A549 (cell line): ENCODE results near the gene NOL9. TPM values are rescaled to one million over a fixed set of nuclear protein-coding genes. Genes with fewer than 3 reads are reported as not detected.

Experiments used
- ATAC-seq, 2 experiments: fragments of 200-7000 bp in 1 of 2; fragments of >200 bp in 1 of 2; cut with Nextera tagmentation in 1 of 2; cut with Tn5 transposase in 1 of 2; 3 replicates each; pipeline versions ENCODE4 v1.8.0 to v1.9.1; 2018 to 2020; ENCODE audit warnings: mild to moderate bottlenecking in 1 of 2, moderate library complexity in 1 of 2
- CTCF ChIA-PET: fragments of 300-600 bp; sonication (Branson Sonifier 250); formaldehyde crosslinking; extraction: SDS; loops from one replicate; lab custom pipeline; 2021; ENCODE audit warnings: antibody characterized with exemption, inconsistent platforms; lab: Yijun Ruan, JAX
- POLR2A ChIA-PET: fragments of 350-600 bp; formaldehyde crosslinking; extraction: SDS; loops from one replicate; lab custom pipeline; 2021; ENCODE audit warnings: antibody characterized with exemption, inconsistent platforms; lab: Yijun Ruan, JAX
- DNase-seq, 2 experiments: peaks; one replicate each; pipeline versions ENCODE4 v3.0.0 to v3.0.0-alpha.2; 2011 to 2016; ENCODE audit warnings: low read depth in 1 of 2, low spot score in 1 of 2
- FAIRE-seq: peaks from 2 replicates; lab custom pipeline; 2011; peaks lifted over from hg19 to GRCh38; lab: Jason Lieb, UNC
- H3K27ac ChIP-seq, 2 experiments: fragments of >200 bp; sonication (Bioruptor Twin); formaldehyde crosslinking; 3 replicates each; pipeline ENCODE4 v1.5.1; 2016 to 2017
- H3K4me1 ChIP-seq: fragments of >200 bp; sonication (Bioruptor Twin); formaldehyde crosslinking; 3 replicates; pipeline ENCODE4 v1.6.1; 2016
- H3K4me2 ChIP-seq: fragments of >200 bp; sonication (Bioruptor Twin); formaldehyde crosslinking; 3 replicates; pipeline ENCODE4 v1.6.1; 2016
- H3K4me3 ChIP-seq: fragments of >200 bp; sonication (Bioruptor Twin); formaldehyde crosslinking; 3 replicates; pipeline ENCODE4 v1.5.1; 2016
- H3K9me3 ChIP-seq: fragments of >200 bp; sonication (Bioruptor Twin); formaldehyde crosslinking; 3 replicates; pipeline ENCODE4 v1.6.1; 2016
- BCL3 ChIP-seq: fragments of >200 bp; sonication (Bioruptor Twin); formaldehyde crosslinking; IDR thresholded peaks from 3 replicates; pipeline ENCODE4 v1.6.1; 2016
- CBX2 ChIP-seq: fragments of 200-600 bp; sonication (generic); IDR thresholded peaks from 2 replicates; pipeline ENCODE4 v1.6.1; 2016; ENCODE audit warnings: low read depth, mild to moderate bottlenecking, borderline replicate concordance
- CBX8 ChIP-seq: fragments of 200-600 bp; sonication (generic); IDR thresholded peaks from 2 replicates; pipeline ENCODE4 v1.6.1; 2016
- CEBPB ChIP-seq, 2 experiments: fragments of >200 bp in 1 of 2; sonication (Bioruptor Twin) in 1 of 2; formaldehyde crosslinking in 1 of 2; IDR thresholded peaks; 2 replicates each; pipeline ENCODE4 v1.6.1; 2012 to 2016
- EP300 ChIP-seq, 2 experiments: fragments of >200 bp; sonication (Bioruptor Twin); formaldehyde crosslinking; IDR thresholded peaks; 2 replicates in 1 of 2; 3 replicates in 1 of 2; pipeline ENCODE4 v1.6.1; 2016 to 2017
- FOSB ChIP-seq: fragments of 250-450 bp; sonication (Bioruptor Pico); IDR thresholded peaks from 2 replicates; pipeline ENCODE4 v1.5.0; 2020; ENCODE audit warnings: mild to moderate bottlenecking, moderate library complexity
- FOSL2 ChIP-seq, 2 experiments: fragments of 450-650 bp in 1 of 2; fragments of >200 bp in 1 of 2; sonication (Bioruptor Twin) in 1 of 2; formaldehyde crosslinking; IDR thresholded peaks; 2 replicates each; pipeline versions ENCODE4 v1.5.0 to v1.6.1; 2016 to 2020; ENCODE audit warnings: mild to moderate bottlenecking in 1 of 2, moderate library complexity in 1 of 2
- GATA3 ChIP-seq: IDR thresholded peaks from 2 replicates; pipeline ENCODE4 v1.6.1; 2012; ENCODE audit warnings: borderline replicate concordance
- HES2 ChIP-seq: fragments of >200 bp; sonication (Bioruptor Twin); formaldehyde crosslinking; IDR thresholded peaks from 2 replicates; pipeline ENCODE4 v1.6.1; 2016
- HEYL ChIP-seq: fragments of 250-450 bp; sonication (Bioruptor Pico); IDR thresholded peaks from 2 replicates; pipeline ENCODE4 v1.8.0; 2021; ENCODE audit warnings: mild to moderate bottlenecking, moderate library complexity
- HMGXB4 ChIP-seq: fragments of 250-450 bp; sonication (Bioruptor Pico); IDR thresholded peaks from 2 replicates; pipeline ENCODE4 v1.5.0; 2021; ENCODE audit warnings: mild to moderate bottlenecking, moderate library complexity, borderline replicate concordance
- HOXA7 ChIP-seq: fragments of 250-450 bp; sonication (Bioruptor Pico); IDR thresholded peaks from 2 replicates; pipeline ENCODE4 v1.5.0; 2020; ENCODE audit warnings: mild to moderate bottlenecking, moderate library complexity
- HOXB13 ChIP-seq: fragments of 250-450 bp; sonication (Bioruptor Pico); IDR thresholded peaks from 2 replicates; pipeline ENCODE4 v1.5.0; 2020; ENCODE audit warnings: low read depth, mild to moderate bottlenecking, moderate library complexity
- HOXB5 ChIP-seq: fragments of 250-450 bp; sonication (Bioruptor Pico); IDR thresholded peaks from 2 replicates; pipeline ENCODE4 v1.5.0; 2020; ENCODE audit warnings: mild to moderate bottlenecking, moderate library complexity
- JUN ChIP-seq, 2 experiments: fragments of >200 bp; sonication (Bioruptor Twin); formaldehyde crosslinking; IDR thresholded peaks; 2 replicates in 1 of 2; 3 replicates in 1 of 2; pipeline ENCODE4 v1.6.1; 2016 to 2017
- KDM1A ChIP-seq: fragments of 200-600 bp; sonication (generic); IDR thresholded peaks from 2 replicates; pipeline ENCODE4 v1.6.1; 2016; ENCODE audit warnings: low read depth, mild to moderate bottlenecking
- MAX ChIP-seq: IDR thresholded peaks from 2 replicates; pipeline ENCODE4 v1.6.1; 2012
- NFE2L2 ChIP-seq: fragments of 150-350 bp; conservative IDR thresholded peaks from 2 replicates; pipeline ENCODE4 v1.6.1; 2014; ENCODE audit warnings: low read length
- PBX3 ChIP-seq: IDR thresholded peaks from 2 replicates; pipeline ENCODE4 v1.6.1; 2012
- PHF8 ChIP-seq: fragments of 200-600 bp; sonication (generic); IDR thresholded peaks from 2 replicates; pipeline ENCODE4 v1.6.1; 2016; ENCODE audit warnings: low read depth, mild to moderate bottlenecking, antibody characterized with exemption, moderate library complexity, borderline replicate concordance
- POLR2A ChIP-seq: IDR thresholded peaks from 2 replicates; pipeline ENCODE4 v1.6.1; 2012; ENCODE audit warnings: mild to moderate bottlenecking, low read length
- RARB ChIP-seq: fragments of 250-450 bp; sonication (Bioruptor Pico); IDR thresholded peaks from 2 replicates; pipeline ENCODE4 v1.8.0; 2021; ENCODE audit warnings: mild to moderate bottlenecking, moderate library complexity
- RCOR1 ChIP-seq: fragments of 150-350 bp; IDR thresholded peaks from 2 replicates; pipeline ENCODE4 v1.6.1; 2014; ENCODE audit warnings: antibody characterized with exemption, low read length, low read depth
- RFX5 ChIP-seq: fragments of 450-650 bp; IDR thresholded peaks from 2 replicates; pipeline ENCODE4 v1.7.1; 2014; ENCODE audit warnings: antibody characterized with exemption, mild to moderate bottlenecking, moderate library complexity
- RNF2 ChIP-seq: fragments of 200-600 bp; sonication (generic); IDR thresholded peaks from 2 replicates; pipeline ENCODE4 v1.6.1; 2016; ENCODE audit warnings: low read depth, mild to moderate bottlenecking, antibody characterized with exemption, moderate library complexity, borderline replicate concordance
- SMC3 ChIP-seq: fragments of >200 bp; sonication (Bioruptor Twin); formaldehyde crosslinking; IDR thresholded peaks from 3 replicates; pipeline ENCODE4 v1.6.1; 2018; ENCODE audit warnings: inconsistent platforms
- USF2 ChIP-seq: fragments of 450-650 bp; IDR thresholded peaks from 2 replicates; pipeline ENCODE4 v1.6.1; 2014; ENCODE audit warnings: antibody characterized with exemption
- ZC3H11A ChIP-seq: fragments of 450-650 bp; IDR thresholded peaks from 2 replicates; pipeline ENCODE4 v1.6.1; 2014; ENCODE audit warnings: antibody characterized with exemption, mild to moderate bottlenecking
- ZFP36 ChIP-seq: fragments of 450-650 bp; IDR thresholded peaks from 2 replicates; pipeline ENCODE4 v1.6.1; 2014; ENCODE audit warnings: borderline replicate concordance; ENCODE audit not compliant: partially characterized antibody
- WGBS: methylation state at CpG from one replicate; pipeline ENCODE4 v1.1.6; 2017; ENCODE audit errors: missing lambda C conversion rate; 5-methylcytosine and 5-hydroxymethylcytosine counted together
- polyA plus RNA-seq, 4 experiments: library from polyadenylated mRNA; depleted of rRNA in 3 of 4; stranded (reverse); fragments of >200 nt; fragmentation: RNase III in 1 of 4; extraction: RNeasy Plus Mini Kit Qiagen cat#74134 plus additional on column Dnase treatment in 1 of 4; gene quantifications; 2 replicates in 3 of 4; 3 replicates in 1 of 4; pipeline ENCODE4 v1.2.3, GENCODE V29; 2011 to 2017

Gene NOL9
- polyA plus RNA-seq, 2 of the 4 experiments (the other 2 are of a cell fraction): 4.4 to 19.3 TPM

- Histone ChIP-seq H3K4me3 (no peak overlapping the region), H3K4me2 (no peak overlapping the region), H3K9me3 (no peaks in the 10 kb centered on the region), H3K27ac (no peak overlapping the region), H3K4me1 (no peaks in the 10 kb centered on the region)
- ChIA-PET CTCF (interaction anchor here (1.0 kb wide), 2 partner anchors 39 to 48 kb away, joined by 3 read pairs; partner anchors contain the start of gene NOL9), POLR2A (no interaction called here)
- FAIRE-seq (no peak), ATAC-seq (no peak), DNase-seq (no peak)
- WGBS: 93% methylated on average over 20 of the region's 38 CpGs
- TF ChIP-seq NFE2L2: no peak
- no peak for TF ChIP-seq SMC3
- no peak for TF ChIP-seq CBX2
- TF ChIP-seq FOSB (CRISPR knock-in tag): no peak
- TF ChIP-seq HOXB13: no peak
- no peak for TF ChIP-seq PBX3
- no peak for TF ChIP-seq ZFP36
- no peak for TF ChIP-seq RNF2
- TF ChIP-seq EP300 (IDR thresholded peaks at IDR 0.05): no peak
- no peak for TF ChIP-seq RCOR1
- TF ChIP-seq HEYL (CRISPR knock-in tag): no peak
- TF ChIP-seq RARB (CRISPR knock-in tag): no peak
- TF ChIP-seq MAX: no peak
- TF ChIP-seq FOSL2 (IDR thresholded peaks at IDR 0.05): no peak
- no peak for TF ChIP-seq FOSL2 (CRISPR knock-in tag; IDR thresholded peaks at IDR 0.05)
Measured at GRCh38 chr1:6592865-6593593, 38.7 kb upstream of the NOL9 start.

- Histone ChIP-seq H3K4me3 (no peak overlapping the region), H3K4me1 (no peaks in the 10 kb centered on the region), H3K27ac (no peak overlapping the region), H3K9me3 (no peaks in the 10 kb centered on the region), H3K4me2 (no peak overlapping the region)
- DNase-seq (no peak), ATAC-seq (no peak), FAIRE-seq (no peak)
- ChIA-PET CTCF (interaction anchor here (1.0 kb wide), 1 partner anchor 38 kb away, joined by 3 read pairs; the partner anchor contains the start of gene NOL9), POLR2A (no interaction called here)
- TF ChIP-seq ZC3H11A: no peak
- no peak for TF ChIP-seq GATA3
- no peak for TF ChIP-seq CEBPB (IDR thresholded peaks at IDR 0.05)
- no peak for TF ChIP-seq HES2
- TF ChIP-seq USF2: no peak
- TF ChIP-seq HOXB5: no peak
- TF ChIP-seq BCL3: no peak
- WGBS: 58% methylated on average over 5 of the region's 5 CpGs
Measured at GRCh38 chr1:6592441-6592840, 38.1 kb upstream of the NOL9 start.

GRCh38 chr1:6591644-6592043 is 37.3 kb upstream of the NOL9 start:
- FAIRE-seq (no peak), DNase-seq (no peak), ATAC-seq (no peak)
- 70% methylated on average over 4 of the region's 6 CpGs for WGBS
- POLR2A ChIA-PET: no interaction called here
- Histone ChIP-seq H3K4me1 (no peaks in the 10 kb centered on the region), H3K4me3 (no peak overlapping the region), H3K27ac (no peak overlapping the region), H3K4me2 (no peak overlapping the region), H3K9me3 (no peaks in the 10 kb centered on the region)
- CTCF ChIA-PET: interaction anchor here (1.3 kb wide), 1 partner anchor 10 kb away, joined by 3 read pairs; no protein-coding TSS in a partner anchor
- TF ChIP-seq HOXA7 (CRISPR knock-in tag) (no peak), SMC3 (no peak), JUN (IDR thresholded peaks at IDR 0.05) (no peak), RARB (CRISPR knock-in tag) (no peak), POLR2A (no peak), HOXB13 (no peak), CBX8 (no peak), KDM1A (no peak), RFX5 (no peak), USF2 (no peak), ZFP36 (no peak), NFE2L2 (no peak), HMGXB4 (CRISPR knock-in tag) (no peak), CEBPB (IDR thresholded peaks at IDR 0.05) (no peak), PHF8 (no peak)
